Neuronal stem cell (in vitro differentiated cells): Measurements from ENCODE around the gene PCDHGA7.
"Not testable (repeated sequence)": the region's sequence is repeated elsewhere in the genome, so short reads cannot be mapped to it uniquely, and the experiment has no call there.

Experiments used
- DNase-seq: peaks from one replicate; pipeline ENCODE4 v3.0.0-alpha.2; 2013; ENCODE audit warnings: low spot score
- H2AFZ ChIP-seq: one replicate; pipeline ENCODE4 v1.6.1; 2013; ENCODE audit warnings: mild to moderate bottlenecking, low read length, inconsistent platforms
- H2AK5ac ChIP-seq: 2 replicates; pipeline ENCODE4 v1.6.1; 2013; ENCODE audit warnings: low read depth, mild to moderate bottlenecking, inconsistent platforms, low read length, moderate library complexity, mixed read lengths
- H2BK120ac ChIP-seq: 2 replicates; pipeline ENCODE4 v1.6.1; 2013; ENCODE audit warnings: low read depth, mild to moderate bottlenecking, inconsistent platforms, low read length, moderate library complexity, mixed read lengths
- H2BK12ac ChIP-seq: one replicate; pipeline ENCODE4 v1.6.1; 2013; ENCODE audit warnings: low read length, inconsistent platforms
- H2BK15ac ChIP-seq: 2 replicates; pipeline ENCODE4 v1.6.1; 2013; ENCODE audit warnings: mild to moderate bottlenecking, low read length, inconsistent platforms, mixed read lengths
- H2BK5ac ChIP-seq: one replicate; pipeline ENCODE4 v1.6.1; 2013; ENCODE audit warnings: inconsistent platforms, mild to moderate bottlenecking, low read length, moderate library complexity
- H3K14ac ChIP-seq: one replicate; pipeline ENCODE4 v1.6.1; 2013; ENCODE audit warnings: low read length, inconsistent platforms
- H3K18ac ChIP-seq: 2 replicates; pipeline ENCODE4 v1.6.1; 2013; ENCODE audit warnings: low read length, inconsistent platforms
- H3K23ac ChIP-seq: 2 replicates; pipeline ENCODE4 v1.6.1; 2013; ENCODE audit warnings: low read depth, mild to moderate bottlenecking, mixed read lengths, low read length, inconsistent platforms; ENCODE audit not compliant: poor library complexity
- H3K27ac ChIP-seq: replicated peaks from 3 replicates; pipeline ENCODE4 v1.5.1; 2013; ENCODE audit warnings: low read length, inconsistent platforms
- H3K27me3 ChIP-seq, 3 experiments: 2 replicates each; pipeline ENCODE4 v1.6.1; 2013; ENCODE audit warnings: low read length in 3 of 3, mild to moderate bottlenecking in 2 of 3, inconsistent platforms in 1 of 3, low read depth in 1 of 3, mixed read lengths in 1 of 3, moderate library complexity in 1 of 3; ENCODE audit not compliant: control insufficient read depth in 3 of 3, insufficient read depth in 3 of 3
- H3K36me3 ChIP-seq, 2 donors: replicated peaks in 1 of 2; 2 replicates each; pipeline ENCODE4 v1.6.1; 2013; ENCODE audit warnings: low read length in 2 of 2; ENCODE audit not compliant: control insufficient read depth in 2 of 2, insufficient read depth in 2 of 2
- H3K4ac ChIP-seq: 2 replicates; pipeline ENCODE4 v1.6.1; 2013; ENCODE audit warnings: inconsistent platforms, mild to moderate bottlenecking, low read length, moderate library complexity
- H3K4me1 ChIP-seq, 2 donors: 1 replicate in 1 of 2; 2 replicates in 1 of 2; pipeline ENCODE4 v1.6.1; 2013; ENCODE audit warnings: low read length in 2 of 2, low read depth in 1 of 2; ENCODE audit not compliant: control insufficient read depth in 2 of 2, insufficient read depth in 1 of 2
- H3K4me2 ChIP-seq: one replicate; pipeline ENCODE4 v1.6.1; 2013; ENCODE audit warnings: mild to moderate bottlenecking, low read length, inconsistent platforms; ENCODE audit not compliant: insufficient read depth, poor library complexity, severe bottlenecking
- H3K4me3 ChIP-seq, 2 donors: 2 replicates each; pipeline ENCODE4 v1.5.1; 2013; ENCODE audit warnings: low read length in 2 of 2, mild to moderate bottlenecking in 2 of 2, inconsistent platforms in 1 of 2, moderate library complexity in 1 of 2
- H3K79me1 ChIP-seq: one replicate; pipeline ENCODE4 v1.6.1; 2013; ENCODE audit warnings: low read depth, mild to moderate bottlenecking, inconsistent platforms, low read length, moderate library complexity
- H3K9ac ChIP-seq: one replicate; pipeline ENCODE4 v1.6.1; 2013; ENCODE audit warnings: mild to moderate bottlenecking, low read depth, low read length, inconsistent platforms; ENCODE audit not compliant: poor library complexity
- H3K9me3 ChIP-seq, 2 donors: replicated peaks in 1 of 2; 2 replicates each; pipeline versions ENCODE3 to v1.6.1; 2013; ENCODE audit warnings: low read length in 2 of 2, mild to moderate bottlenecking in 2 of 2, inconsistent platforms in 1 of 2, low read depth in 1 of 2, mixed read lengths in 1 of 2, moderate library complexity in 1 of 2; ENCODE audit not compliant: control insufficient read depth in 2 of 2, insufficient read depth in 1 of 2
- H4K8ac ChIP-seq: one replicate; pipeline ENCODE4 v1.6.1; 2013; ENCODE audit warnings: low read depth, mild to moderate bottlenecking, inconsistent platforms, low read length, moderate library complexity
- H4K91ac ChIP-seq: one replicate; pipeline ENCODE4 v1.6.1; 2013; ENCODE audit warnings: low read length, low read depth, mild to moderate bottlenecking, inconsistent platforms; ENCODE audit not compliant: poor library complexity
- WGBS, 2 donors: extraction: QIAGEN DNeasy Blood & Tissue Kit; methylation state at CpG; one replicate each; pipeline ENCODE4 v1.1.7; 2013; ENCODE audit warnings: missing lambda C conversion rate in 2 of 2, mixed read lengths in 1 of 2; ENCODE audit not compliant: insufficient read length in 2 of 2, insufficient replicate concordance in 1 of 2; ENCODE audit errors: extremely low coverage in 2 of 2; 5-methylcytosine and 5-hydroxymethylcytosine counted together

Gene PCDHGA7

DNA sequence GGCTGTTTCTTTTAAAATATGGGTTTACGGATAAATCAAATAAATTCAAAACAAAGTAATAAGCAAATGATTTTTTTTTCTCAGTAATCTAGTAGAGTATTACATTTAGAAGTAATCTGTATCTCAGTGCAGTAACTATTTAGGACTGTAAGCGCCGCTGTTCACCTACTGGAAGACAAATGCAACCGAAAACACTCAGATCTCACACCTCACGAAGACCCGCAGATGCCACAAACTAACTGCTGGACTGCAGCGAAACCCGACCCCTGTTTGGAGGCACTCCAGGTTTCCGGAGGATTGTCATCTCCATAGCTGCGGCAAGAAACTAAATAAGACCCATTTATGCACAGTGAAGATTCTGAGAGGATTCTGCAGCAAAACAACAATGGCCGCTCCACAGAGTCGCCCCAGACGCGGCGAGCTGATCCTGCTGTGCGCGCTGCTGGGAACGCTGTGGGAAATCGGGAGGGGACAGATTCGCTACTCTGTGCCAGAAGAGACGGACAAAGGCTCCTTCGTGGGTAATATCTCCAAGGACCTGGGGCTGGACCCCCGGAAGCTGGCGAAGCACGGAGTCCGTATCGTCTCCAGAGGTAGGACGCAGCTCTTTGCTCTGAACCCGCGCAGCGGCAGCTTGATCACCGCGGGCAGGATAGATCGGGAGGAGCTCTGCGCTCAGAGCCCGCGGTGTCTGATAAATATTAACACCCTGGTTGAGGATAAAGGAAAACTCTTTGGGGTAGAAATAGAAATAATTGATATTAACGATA, 10.1 kb downstream of the PCDHGA7 start, which contains the start of gene PCDHGA8:
PCDHGA8 (plus strand) TSS at position 205 of the 770 bp plus-strand sequence; CDS start at position 386, 181 bp downstream.
- H3K18ac ChIP-seq: no peak within 1 kb of the TSS
- no peak for DNase-seq
- H3K27me3 ChIP-seq: no peaks in the 10 kb centered on the region
- H3K4me3 ChIP-seq: no peak within 1 kb of the TSS
- H3K4me2 ChIP-seq: no peak within 1 kb of the TSS
- no peak within 1 kb of the TSS for H3K4ac ChIP-seq
- no peak within 1 kb of the TSS for H2BK120ac ChIP-seq
- H3K79me1 ChIP-seq: peaks cover 6% of the 10 kb centered on the region
- no peaks in the 10 kb centered on the region for H3K4me1 ChIP-seq
- H3K23ac ChIP-seq: no peak within 1 kb of the TSS
- no peak within 1 kb of the TSS for H2BK15ac ChIP-seq
- no peak within 1 kb of the TSS for H2AFZ ChIP-seq
- no CpG with 5 or more reads among the region's 38 CpGs for WGBS, 2 donors
- peaks cover 40 to 85% of the 10 kb centered on the region in 2 donors for H3K9me3 ChIP-seq
- peaks cover 14 to 26% of the 10 kb centered on the region in 2 donors for H3K36me3 ChIP-seq
- no peak within 1 kb of the TSS for H4K8ac ChIP-seq
- no peak within 1 kb of the TSS for H3K9ac ChIP-seq
- H2BK12ac ChIP-seq: no peak within 1 kb of the TSS
- no peak within 1 kb of the TSS for H3K27ac ChIP-seq
- H4K91ac ChIP-seq: no peak within 1 kb of the TSS
- H3K14ac ChIP-seq: no peak within 1 kb of the TSS
- H2BK5ac ChIP-seq: no peak within 1 kb of the TSS
- no peak within 1 kb of the TSS for H2AK5ac ChIP-seq

DNA sequence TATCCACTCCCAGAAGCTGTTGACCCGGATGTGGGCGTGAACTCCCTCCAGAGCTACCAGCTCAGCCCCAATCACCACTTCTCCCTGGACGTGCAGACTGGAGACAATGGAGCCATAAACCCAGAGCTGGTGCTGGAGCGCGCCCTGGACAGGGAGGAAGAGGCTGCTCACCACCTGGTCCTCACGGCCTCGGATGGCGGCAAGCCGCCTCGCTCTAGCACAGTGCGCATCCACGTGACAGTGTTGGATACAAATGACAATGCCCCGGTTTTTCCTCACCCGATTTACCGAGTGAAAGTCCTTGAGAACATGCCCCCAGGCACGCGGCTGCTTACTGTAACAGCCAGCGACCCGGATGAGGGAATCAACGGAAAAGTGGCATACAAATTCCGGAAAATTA, 10.7 kb downstream of the PCDHGA7 start:
- Histone ChIP-seq H3K9ac (no peak overlapping the region), H3K36me3 (peaks cover 14 to 26% of the 10 kb centered on the region in 2 donors), H3K18ac (no peak overlapping the region), H3K4me2 (no peak overlapping the region), H2AFZ (no peak overlapping the region), H3K14ac (no peak overlapping the region), H2BK12ac (no peak overlapping the region), H2BK120ac (no peak overlapping the region), H3K79me1 (peaks cover 6% of the 10 kb centered on the region), H3K9me3 (peaks cover 39 to 83% of the 10 kb centered on the region in 2 donors), H3K4ac (no peak overlapping the region), H3K27ac (no peak overlapping the region), H2AK5ac (no peak overlapping the region), H3K23ac (no peak overlapping the region), H2BK15ac (no peak overlapping the region), H3K4me1 (no peaks in the 10 kb centered on the region), H2BK5ac (no peak overlapping the region), H4K91ac (no peak overlapping the region), H4K8ac (no peak overlapping the region), H3K27me3 (no peaks in the 10 kb centered on the region), H3K4me3 (no peak overlapping the region)
- WGBS, 2 donors: no CpG with 5 or more reads among the region's 21 CpGs
- DNase-seq: no peak

GRCh38 chr5:141394401-141395187, 12.1 kb downstream of the PCDHGA7 start:
- not testable (repeated sequence) for H3K27ac ChIP-seq, H2BK15ac ChIP-seq, H2BK120ac ChIP-seq, H3K4ac ChIP-seq, H2AFZ ChIP-seq, H3K4me2 ChIP-seq, H3K27me3 ChIP-seq, H4K8ac ChIP-seq, H3K23ac ChIP-seq, H3K79me1 ChIP-seq, H3K4me3 ChIP-seq, H4K91ac ChIP-seq, DNase-seq, H2AK5ac ChIP-seq, H3K4me1 ChIP-seq, H2BK12ac ChIP-seq, H3K14ac ChIP-seq, H3K9ac ChIP-seq
- H3K36me3 ChIP-seq: peaks cover 14 to 26% of the 10 kb centered on the region in 2 donors
- WGBS, 2 donors: no CpG with 5 or more reads among the region's 53 CpGs
- peak overlapping the region; percentile 44 for H2BK5ac ChIP-seq
- H3K9me3 ChIP-seq: peaks cover 37 to 82% of the 10 kb centered on the region in 2 donors
- peak overlapping the region; percentile 57 for H3K18ac ChIP-seq
